Upper lobe of right lung (tissue), 1 donor: ENCODE data around the gene NFIX. TPM values are rescaled to one million over a fixed set of nuclear protein-coding genes. Genes with fewer than 3 reads are reported as not detected.

ENCODE experiments used
- ATAC-seq: fragments of 200-7000 bp; cut with Tn5 transposase; one replicate; pipeline ENCODE4 v1.9.1; 2020; ENCODE audit warnings: mild to moderate bottlenecking, moderate library complexity
- DNase-seq: peaks from one replicate; pipeline ENCODE4 v3.0.0-alpha.2; 2020
- H3K27ac ChIP-seq: fragments of 200-600 bp; one replicate; pipeline ENCODE4 v1.8.0; 2022
- H3K27me3 ChIP-seq: fragments of 200-600 bp; one replicate; pipeline ENCODE4 v1.8.0; 2022; ENCODE audit warnings: mild to moderate bottlenecking
- H3K36me3 ChIP-seq: fragments of 200-600 bp; one replicate; pipeline ENCODE4 v1.8.0; 2022
- H3K4me1 ChIP-seq: fragments of 200-600 bp; one replicate; pipeline ENCODE4 v1.8.0; 2022
- H3K4me3 ChIP-seq: fragments of 200-600 bp; one replicate; pipeline ENCODE4 v1.8.0; 2022; ENCODE audit warnings: mild to moderate bottlenecking
- H3K9me3 ChIP-seq: fragments of 200-600 bp; one replicate; pipeline ENCODE4 v1.8.0; 2022
- intact Hi-C: fragments of 100-400 bp; cut with DNase I; formaldehyde crosslinking; loops from one replicate; pipeline ENCODE4 v1.11.0; 2022
- total RNA-seq: library from RNA; stranded (reverse); fragmentation: NEBNext Ultra II Directional; extraction: Animal tissue kit (Norgen Biotek cat#: 25700); gene quantifications from one replicate; pipeline ENCODE4 v1.2.1, GENCODE V29; 2021
- TF ChIP-seq, protein P1 (sequence below): fragments of 200-600 bp; IDR thresholded peaks from one replicate; pipeline ENCODE4 v1.8.0; 2022; ENCODE audit warnings: antibody characterized with exemption
- donor health status: DM: no; HTN: yes; CAD: no; lungs with severe emphysema.

NFIX gene
- total RNA-seq, 1 donor from 2014 or later = 168 TPM

DNA sequence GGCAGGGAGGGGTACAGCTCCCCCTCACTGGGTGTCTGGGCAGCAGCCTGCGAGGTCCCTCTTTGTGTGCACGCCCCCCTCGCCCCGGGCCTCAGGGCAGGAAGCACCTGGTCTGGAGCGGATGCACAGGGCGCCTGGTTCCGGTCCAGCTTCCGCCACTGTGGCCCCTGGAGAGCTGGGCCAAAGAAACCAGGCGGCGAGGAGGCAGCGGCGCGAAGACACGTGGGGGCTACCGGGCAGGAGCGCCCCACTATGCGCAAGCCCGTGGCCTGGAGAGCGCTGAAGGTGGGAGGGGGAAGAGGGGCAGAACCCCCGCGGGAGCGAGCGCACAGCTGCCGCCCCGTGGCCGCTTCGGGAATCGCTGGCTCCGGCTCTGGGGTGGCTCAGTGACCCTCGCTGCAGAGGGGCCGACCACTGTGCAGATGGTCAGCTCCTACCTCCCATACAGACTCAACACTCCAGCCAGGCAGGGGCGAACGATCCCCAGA is 109.1 kb downstream of the NFIX start:
- Histone ChIP-seq H3K27me3 (no peaks in the 10 kb centered on the region), H3K4me1 (peaks cover 41% of the 10 kb centered on the region), H3K4me3 (peak overlapping the region; percentile 48), H3K27ac (peak overlapping the region; percentile 89), H3K9me3 (no peaks in the 10 kb centered on the region), H3K36me3 (peaks cover 12% of the 10 kb centered on the region)
- DNase-seq (peak; percentile 83), ATAC-seq (peak; percentile 49)
- intact Hi-C loops = no loop called here
- TF ChIP-seq, protein P1, sequence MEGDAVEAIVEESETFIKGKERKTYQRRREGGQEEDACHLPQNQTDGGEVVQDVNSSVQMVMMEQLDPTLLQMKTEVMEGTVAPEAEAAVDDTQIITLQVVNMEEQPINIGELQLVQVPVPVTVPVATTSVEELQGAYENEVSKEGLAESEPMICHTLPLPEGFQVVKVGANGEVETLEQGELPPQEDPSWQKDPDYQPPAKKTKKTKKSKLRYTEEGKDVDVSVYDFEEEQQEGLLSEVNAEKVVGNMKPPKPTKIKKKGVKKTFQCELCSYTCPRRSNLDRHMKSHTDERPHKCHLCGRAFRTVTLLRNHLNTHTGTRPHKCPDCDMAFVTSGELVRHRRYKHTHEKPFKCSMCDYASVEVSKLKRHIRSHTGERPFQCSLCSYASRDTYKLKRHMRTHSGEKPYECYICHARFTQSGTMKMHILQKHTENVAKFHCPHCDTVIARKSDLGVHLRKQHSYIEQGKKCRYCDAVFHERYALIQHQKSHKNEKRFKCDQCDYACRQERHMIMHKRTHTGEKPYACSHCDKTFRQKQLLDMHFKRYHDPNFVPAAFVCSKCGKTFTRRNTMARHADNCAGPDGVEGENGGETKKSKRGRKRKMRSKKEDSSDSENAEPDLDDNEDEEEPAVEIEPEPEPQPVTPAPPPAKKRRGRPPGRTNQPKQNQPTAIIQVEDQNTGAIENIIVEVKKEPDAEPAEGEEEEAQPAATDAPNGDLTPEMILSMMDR = peak; percentile 82

DNA sequence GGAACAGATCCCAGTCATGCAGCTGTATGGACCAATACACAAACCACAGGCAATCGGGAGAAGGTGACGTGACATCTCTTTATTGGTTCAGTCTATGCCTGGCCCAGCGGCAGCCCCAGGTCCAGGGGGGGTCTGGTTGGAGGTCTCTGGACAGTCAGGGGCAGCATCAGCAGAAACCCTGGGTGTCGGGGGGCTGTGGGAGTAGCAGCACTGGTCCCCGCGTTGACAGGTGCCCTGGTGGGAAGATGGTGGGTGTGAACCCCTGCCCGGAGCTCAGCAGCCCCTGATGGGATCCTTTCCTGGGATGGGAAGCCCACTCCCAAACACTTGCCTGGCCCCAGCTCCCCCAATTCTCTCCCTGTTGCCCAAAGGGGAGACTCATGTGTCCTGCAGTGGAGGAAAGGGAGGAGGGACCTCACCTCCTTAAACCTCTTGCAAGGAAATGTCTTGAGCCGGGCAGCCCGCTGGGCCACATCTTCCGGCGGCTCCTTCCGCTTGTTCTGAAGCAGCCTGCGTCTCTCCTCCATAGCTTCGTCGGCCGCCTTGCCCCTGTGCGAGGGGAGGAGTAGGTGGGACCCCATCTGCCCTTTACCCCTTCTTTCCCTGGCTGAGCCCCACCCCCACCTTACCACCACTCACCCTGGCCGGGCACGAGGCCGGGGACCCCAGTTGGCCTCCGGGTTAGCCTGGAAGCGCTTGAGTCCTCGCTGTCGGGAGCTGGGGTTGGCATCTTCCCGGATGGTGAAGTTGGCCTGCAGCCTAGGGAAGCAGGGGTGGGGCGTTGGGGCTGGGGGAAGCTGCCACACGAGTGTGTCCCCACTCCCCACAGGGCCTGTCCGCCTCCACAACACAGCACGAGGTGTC is 109.8 kb downstream of the NFIX start:
- Histone ChIP-seq H3K27ac (peak overlapping the region; percentile 89), H3K9me3 (no peaks in the 10 kb centered on the region), H3K36me3 (peaks cover 19% of the 10 kb centered on the region), H3K4me1 (peaks cover 35% of the 10 kb centered on the region), H3K27me3 (no peaks in the 10 kb centered on the region), H3K4me3 (peak overlapping the region; percentile 48)
- no peak for DNase-seq
- intact Hi-C loops = no loop called here
- ATAC-seq = no peak
- TF ChIP-seq, protein P1 = no peak

DNA sequence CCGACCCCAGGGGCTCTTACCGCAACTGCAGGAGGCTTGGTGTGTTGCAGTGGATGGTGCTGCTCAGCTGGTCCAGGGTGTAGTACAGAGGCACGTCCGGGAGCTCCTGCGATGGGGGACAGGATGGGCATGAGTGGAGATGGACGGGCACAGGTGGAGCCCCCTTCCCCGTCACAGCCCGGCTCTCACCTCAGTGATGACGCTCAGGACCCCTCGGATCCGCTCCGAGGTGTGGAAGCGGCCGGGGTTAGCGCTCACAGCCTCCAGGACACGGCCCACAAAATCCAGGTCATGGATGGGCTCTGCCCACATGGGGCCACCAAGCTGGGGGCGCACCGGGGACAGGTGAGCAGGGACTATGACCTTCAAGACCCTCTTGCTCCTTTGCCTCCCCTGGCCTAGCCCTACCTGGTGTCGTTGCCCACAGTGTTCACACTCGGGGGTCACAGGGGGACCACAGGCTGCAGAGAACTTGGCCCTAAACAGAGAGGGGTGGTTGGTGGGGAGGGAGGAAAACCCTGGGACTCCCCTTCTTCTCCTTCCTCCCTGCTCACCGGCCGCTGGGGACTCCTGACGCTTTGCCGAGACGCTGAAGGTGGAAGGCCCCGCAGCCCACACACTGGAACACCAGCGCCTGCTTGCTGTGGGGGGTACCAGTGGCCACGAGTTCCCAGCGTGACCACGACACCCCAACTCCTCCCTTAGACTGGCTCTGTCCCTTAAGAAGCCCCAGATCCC is 114.3 kb downstream of the NFIX start:
- intact Hi-C loops = no loop called here
- no peaks in the 10 kb centered on the region for H3K9me3 ChIP-seq
- TF ChIP-seq, protein P1 = no peak
- no peak for ATAC-seq
- no peaks in the 10 kb centered on the region for H3K27me3 ChIP-seq
- H3K4me1 ChIP-seq = peaks cover 3% of the 10 kb centered on the region
- H3K27ac ChIP-seq = no peak overlapping the region
- DNase-seq = no peak
- no peak overlapping the region for H3K4me3 ChIP-seq
- peaks cover 40% of the 10 kb centered on the region for H3K36me3 ChIP-seq

DNA sequence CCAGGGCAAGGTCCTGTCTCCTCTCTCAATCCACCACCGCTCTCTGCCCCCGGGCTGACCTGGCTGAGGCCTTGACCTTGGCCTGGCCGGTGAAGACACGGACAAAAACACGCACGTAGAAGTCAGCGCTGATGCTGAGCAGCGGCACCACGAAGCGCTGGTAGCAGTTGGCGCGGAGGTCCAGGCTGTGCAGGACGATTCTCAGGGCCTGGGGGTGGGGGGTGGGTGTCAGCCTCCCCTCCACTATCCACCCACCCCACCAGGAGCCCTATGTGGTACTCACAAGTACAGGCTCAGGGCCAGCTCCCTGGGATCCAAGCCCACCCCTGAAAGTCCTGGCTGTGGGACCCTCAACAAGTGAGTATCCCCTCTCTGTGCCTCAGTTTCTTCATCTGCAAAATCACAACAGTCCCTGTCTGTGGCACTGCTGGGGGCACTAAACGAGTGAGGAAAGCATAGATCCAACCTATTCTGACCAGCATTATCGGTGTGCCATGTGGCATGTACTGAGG is 114.9 kb downstream of the NFIX start:
- TF ChIP-seq, protein P1 = no peak
- intact Hi-C loops = no loop called here
- H3K27me3 ChIP-seq = no peaks in the 10 kb centered on the region
- no peaks in the 10 kb centered on the region for H3K4me1 ChIP-seq
- H3K36me3 ChIP-seq = peaks cover 46% of the 10 kb centered on the region
- H3K4me3 ChIP-seq = no peak overlapping the region
- H3K9me3 ChIP-seq = no peaks in the 10 kb centered on the region
- no peak for DNase-seq
- no peak for ATAC-seq
- no peak overlapping the region for H3K27ac ChIP-seq

DNA sequence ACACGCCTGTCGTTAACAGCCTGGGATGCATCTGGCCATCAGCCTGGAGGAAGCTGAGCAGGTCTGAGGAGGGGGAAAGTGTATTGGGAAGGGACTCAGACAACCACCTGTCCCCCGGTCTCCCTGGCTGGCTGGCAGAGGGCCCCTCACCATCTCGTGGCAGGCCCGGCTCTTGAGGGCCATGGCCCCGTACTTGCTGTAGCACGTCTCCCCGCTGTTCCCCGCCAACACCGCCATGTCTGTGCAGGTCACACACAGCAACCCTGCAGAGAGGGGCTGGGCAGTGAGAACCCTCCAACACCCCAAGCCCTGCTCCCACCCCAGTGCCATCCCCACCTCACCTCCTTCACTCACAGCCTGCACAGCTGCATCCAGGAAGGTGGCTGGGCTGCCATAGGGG is 117.3 kb downstream of the NFIX start:
- DNase-seq (no peak), ATAC-seq (no peak)
- no peak overlapping the region for H3K4me3 ChIP-seq
- no peaks in the 10 kb centered on the region for H3K27me3 ChIP-seq
- H3K9me3 ChIP-seq = no peaks in the 10 kb centered on the region
- peaks cover 42% of the 10 kb centered on the region for H3K36me3 ChIP-seq
- peaks cover 12% of the 10 kb centered on the region for H3K4me1 ChIP-seq
- intact Hi-C loops = no loop called here
- H3K27ac ChIP-seq = no peak overlapping the region
- TF ChIP-seq, protein P1 = no peak
